GM21737 (cell line): ENCODE measurements around the gene LRRC53.

ENCODE experiments used
- ATAC-seq: cut with Tn5 transposase; IDR thresholded peaks from one replicate; pipeline ENCODE4 v1.9.1; 2021; ENCODE audit warnings: mild to moderate bottlenecking, moderate library complexity; ENCODE audit not compliant: unreplicated experiment

The LRRC53 gene

GRCh38 chr1:74504125-74504932 lies 8.1 kb downstream of the LRRC53 start:
- ATAC-seq, result peak; percentile 82

GRCh38 chr1:74502858-74503257 lies 9.6 kb downstream of the LRRC53 start:
- no peak for ATAC-seq

- no peak for ATAC-seq
These were observed 10.0 kb downstream of the LRRC53 start for GRCh38 chr1:74502432-74502831.

- no peak for ATAC-seq
These were observed 13.5 kb downstream of the LRRC53 start for GRCh38 chr1:74498901-74499300.

- ATAC-seq, result no peak
These were observed 15.7 kb downstream of the LRRC53 start for GRCh38 chr1:74496669-74497068.

- no peak for ATAC-seq
These were observed 26.4 kb downstream of the LRRC53 start for GRCh38 chr1:74486036-74486435.

GRCh38 chr1:74485622-74486021 lies 26.8 kb downstream of the LRRC53 start:
- ATAC-seq, result no peak

- ATAC-seq, result no peak
These were observed 30.8 kb downstream of the LRRC53 start for GRCh38 chr1:74481607-74482006.

GRCh38 chr1:74480068-74480467 lies 32.3 kb downstream of the LRRC53 start:
- ATAC-seq, result no peak

GRCh38 chr1:74478979-74479378 lies 33.4 kb downstream of the LRRC53 start:
- ATAC-seq, result no peak

GRCh38 chr1:74474585-74474984 lies 37.8 kb downstream of the LRRC53 start:
- ATAC-seq, result no peak

- ATAC-seq, result no peak
These were observed 40.9 kb downstream of the LRRC53 start for GRCh38 chr1:74471470-74471869.

- ATAC-seq, result no peak
These were observed 41.5 kb downstream of the LRRC53 start for GRCh38 chr1:74470936-74471335.

GRCh38 chr1:74470251-74470650 lies 42.2 kb downstream of the LRRC53 start:
- ATAC-seq, result no peak

GRCh38 chr1:74468982-74469603 lies 43.3 kb downstream of the LRRC53 start:
- ATAC-seq, result no peak

GRCh38 chr1:74467786-74468377 lies 44.5 kb downstream of the LRRC53 start:
- ATAC-seq, result no peak

- ATAC-seq, result no peak
These were observed 47.2 kb downstream of the LRRC53 start for GRCh38 chr1:74465193-74465681.

- ATAC-seq, result no peak
These were observed 48.4 kb downstream of the LRRC53 start for GRCh38 chr1:74464037-74464436.

- ATAC-seq, result no peak
These were observed 49.0 kb downstream of the LRRC53 start for GRCh38 chr1:74463333-74463988.

- no peak for ATAC-seq
These were observed 55.2 kb downstream of the LRRC53 start for GRCh38 chr1:74457253-74457652.

GRCh38 chr1:74455390-74455789 lies 57.0 kb downstream of the LRRC53 start:
- ATAC-seq, result no peak
